ENCODE data around the gene ZNF221.

GRCh38 chr19:43957891-43958290 is 6.9 kb downstream of the ZNF221 start:
- TF ChIP-seq CTCF (IDR thresholded peaks at IDR 0.05) (no peak), TCF7L2 (IDR thresholded peaks at IDR 0.05; ENCODE audit: low read depth, low read length) (no peak), POLR2AphosphoS5 (IDR thresholded peaks at IDR 0.05; ENCODE audit: low read depth, low read length) (no peak)
